ENCODE data around the gene LDB2. TPM values are rescaled to one million over a fixed set of nuclear protein-coding genes. Genes with fewer than 3 reads are reported as not detected.

LDB2 gene
- total RNA-seq, 2 donors from 2014 or later, result 31.0 to 34.1 TPM

DNA sequence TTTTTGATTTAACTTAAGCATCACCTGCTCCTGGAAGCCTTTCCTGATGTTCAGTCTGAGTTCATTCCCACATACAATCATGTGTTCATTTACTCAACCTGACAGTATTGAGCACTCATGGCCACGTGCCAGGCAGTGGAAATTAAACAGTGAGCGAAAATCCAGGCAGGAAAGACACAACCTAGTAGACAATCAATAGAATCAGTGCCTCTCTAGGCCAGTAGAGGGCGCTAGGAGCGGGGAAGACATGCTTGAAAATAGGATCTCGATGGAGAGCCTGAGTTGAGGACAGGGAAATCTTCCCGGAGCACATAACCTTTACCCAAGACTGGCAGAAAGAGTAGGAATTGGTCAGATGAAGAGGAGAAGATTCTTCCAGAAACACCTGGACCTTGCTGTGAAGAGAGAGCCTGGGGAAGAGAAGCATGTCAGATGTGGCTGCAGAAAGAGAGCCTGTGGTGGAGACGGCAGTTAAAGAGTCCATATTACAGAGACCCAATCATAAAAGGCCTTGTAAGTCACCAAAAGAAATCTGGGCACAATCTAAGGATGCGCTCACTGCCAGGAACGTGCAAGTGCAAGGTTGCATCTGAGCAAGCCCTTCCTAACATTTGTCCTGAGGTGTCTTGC lies 103.5 kb downstream of the LDB2 start:
- Histone ChIP-seq H3K9me3 (no peaks in the 10 kb centered on the region), H3K36me3 (no peaks in the 10 kb centered on the region), H3K27me3 (replicated peaks; ENCODE audit: insufficient read depth) (no peaks in the 10 kb centered on the region), H3K4me3 (no peak overlapping the region), H3K4me1 (ENCODE audit: control insufficient read depth in 1 of 2, low read depth in 2 of 2) (no peaks in the 10 kb centered on the region), H3K27ac (no peak overlapping the region)
- TF ChIP-seq, protein P1, sequence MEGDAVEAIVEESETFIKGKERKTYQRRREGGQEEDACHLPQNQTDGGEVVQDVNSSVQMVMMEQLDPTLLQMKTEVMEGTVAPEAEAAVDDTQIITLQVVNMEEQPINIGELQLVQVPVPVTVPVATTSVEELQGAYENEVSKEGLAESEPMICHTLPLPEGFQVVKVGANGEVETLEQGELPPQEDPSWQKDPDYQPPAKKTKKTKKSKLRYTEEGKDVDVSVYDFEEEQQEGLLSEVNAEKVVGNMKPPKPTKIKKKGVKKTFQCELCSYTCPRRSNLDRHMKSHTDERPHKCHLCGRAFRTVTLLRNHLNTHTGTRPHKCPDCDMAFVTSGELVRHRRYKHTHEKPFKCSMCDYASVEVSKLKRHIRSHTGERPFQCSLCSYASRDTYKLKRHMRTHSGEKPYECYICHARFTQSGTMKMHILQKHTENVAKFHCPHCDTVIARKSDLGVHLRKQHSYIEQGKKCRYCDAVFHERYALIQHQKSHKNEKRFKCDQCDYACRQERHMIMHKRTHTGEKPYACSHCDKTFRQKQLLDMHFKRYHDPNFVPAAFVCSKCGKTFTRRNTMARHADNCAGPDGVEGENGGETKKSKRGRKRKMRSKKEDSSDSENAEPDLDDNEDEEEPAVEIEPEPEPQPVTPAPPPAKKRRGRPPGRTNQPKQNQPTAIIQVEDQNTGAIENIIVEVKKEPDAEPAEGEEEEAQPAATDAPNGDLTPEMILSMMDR (IDR thresholded peaks at IDR 0.05), result peak; percentile 49
- ATAC-seq (ENCODE audit: insufficient number of reproducible peaks, low FRiP score, low read depth) (no peak), DNase-seq (ENCODE audit: low spot score) (no peak)

DNA sequence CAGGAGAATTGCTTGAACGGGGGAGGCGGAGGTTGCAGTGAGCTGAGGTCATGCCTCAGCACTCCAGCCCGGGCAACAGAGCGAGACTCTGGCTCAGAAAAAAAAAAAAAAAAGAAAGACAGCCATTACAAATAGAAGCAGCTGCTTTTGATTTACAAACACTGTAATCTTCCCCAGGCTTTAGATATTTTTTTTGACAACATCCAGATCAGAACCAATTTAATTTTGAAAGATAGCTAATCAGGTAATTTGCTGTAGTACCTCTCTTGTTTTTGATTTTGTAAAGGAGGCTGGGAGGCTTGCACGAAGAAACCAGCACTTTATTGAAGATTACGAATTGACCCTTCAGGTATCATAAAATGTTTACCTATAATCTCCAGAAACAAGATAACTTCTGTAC lies 107.0 kb downstream of the LDB2 start:
- no peak for ATAC-seq (ENCODE audit: insufficient number of reproducible peaks, low FRiP score, low read depth)
- TF ChIP-seq, protein P1 (IDR thresholded peaks at IDR 0.05), result no peak
- H3K4me1 ChIP-seq (ENCODE audit: control insufficient read depth in 1 of 2, low read depth in 2 of 2), result no peaks in the 10 kb centered on the region
- DNase-seq (ENCODE audit: low spot score), result no peak
- H3K9me3 ChIP-seq, result no peaks in the 10 kb centered on the region
- no peak overlapping the region for H3K27ac ChIP-seq
- no peaks in the 10 kb centered on the region for H3K27me3 ChIP-seq (replicated peaks; ENCODE audit: insufficient read depth)
- no peaks in the 10 kb centered on the region for H3K36me3 ChIP-seq
- no peak overlapping the region for H3K4me3 ChIP-seq

DNA sequence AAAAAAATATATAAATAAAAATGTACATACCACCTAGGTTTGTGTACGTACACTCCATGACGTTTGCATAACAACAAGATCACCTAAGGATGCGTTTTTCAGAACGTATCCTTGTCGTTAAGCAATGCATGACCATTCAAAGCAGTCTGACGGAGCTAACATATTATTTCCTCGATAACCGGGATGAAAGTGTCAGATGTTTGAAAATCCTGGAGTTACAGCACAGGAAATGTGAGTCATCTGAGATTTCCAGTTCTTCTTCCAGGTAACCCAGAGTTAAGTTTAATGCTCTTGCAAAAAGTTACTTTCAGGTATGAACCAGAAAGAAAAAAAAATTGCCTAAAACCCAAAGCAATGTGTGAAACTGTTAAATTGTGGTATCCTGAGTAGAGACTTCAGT lies 107.9 kb downstream of the LDB2 start:
- DNase-seq (ENCODE audit: low spot score), result no peak
- Histone ChIP-seq H3K4me1 (ENCODE audit: control insufficient read depth in 1 of 2, low read depth in 2 of 2) (no peaks in the 10 kb centered on the region), H3K27ac (no peak overlapping the region), H3K9me3 (no peaks in the 10 kb centered on the region), H3K36me3 (no peaks in the 10 kb centered on the region), H3K4me3 (no peak overlapping the region), H3K27me3 (replicated peaks; ENCODE audit: insufficient read depth) (no peaks in the 10 kb centered on the region)
- no peak for ATAC-seq (ENCODE audit: insufficient number of reproducible peaks, low FRiP score, low read depth)
- TF ChIP-seq, protein P1 (IDR thresholded peaks at IDR 0.05), result no peak

DNA sequence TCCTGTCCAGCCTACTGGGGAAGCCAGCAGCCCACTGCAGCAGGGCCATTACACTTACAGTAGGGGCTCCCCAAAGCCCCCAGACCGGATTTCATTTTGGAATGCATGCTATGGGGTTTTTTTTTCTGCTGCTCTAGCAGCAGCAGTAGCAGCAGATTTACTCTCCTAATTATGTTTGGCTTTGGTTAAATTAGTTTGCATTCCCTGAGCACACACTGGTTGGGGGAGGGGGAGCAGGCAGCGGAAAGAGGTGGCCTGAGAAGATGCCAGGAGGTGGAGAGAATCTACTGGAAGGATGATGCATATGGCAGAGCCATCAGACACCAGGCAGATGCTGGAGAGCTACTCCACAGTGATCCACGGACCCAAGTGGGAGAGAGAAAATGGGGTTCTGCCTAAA lies 109.6 kb downstream of the LDB2 start:
- no peak for DNase-seq (ENCODE audit: low spot score)
- no peak overlapping the region for H3K27ac ChIP-seq
- H3K4me3 ChIP-seq, result no peak overlapping the region
- H3K9me3 ChIP-seq, result no peaks in the 10 kb centered on the region
- H3K36me3 ChIP-seq, result no peaks in the 10 kb centered on the region
- H3K4me1 ChIP-seq (ENCODE audit: control insufficient read depth in 1 of 2, low read depth in 2 of 2), result no peaks in the 10 kb centered on the region
- no peaks in the 10 kb centered on the region for H3K27me3 ChIP-seq (replicated peaks; ENCODE audit: insufficient read depth)
- no peak for ATAC-seq (ENCODE audit: insufficient number of reproducible peaks, low FRiP score, low read depth)
- TF ChIP-seq, protein P1 (IDR thresholded peaks at IDR 0.05), result no peak

DNA sequence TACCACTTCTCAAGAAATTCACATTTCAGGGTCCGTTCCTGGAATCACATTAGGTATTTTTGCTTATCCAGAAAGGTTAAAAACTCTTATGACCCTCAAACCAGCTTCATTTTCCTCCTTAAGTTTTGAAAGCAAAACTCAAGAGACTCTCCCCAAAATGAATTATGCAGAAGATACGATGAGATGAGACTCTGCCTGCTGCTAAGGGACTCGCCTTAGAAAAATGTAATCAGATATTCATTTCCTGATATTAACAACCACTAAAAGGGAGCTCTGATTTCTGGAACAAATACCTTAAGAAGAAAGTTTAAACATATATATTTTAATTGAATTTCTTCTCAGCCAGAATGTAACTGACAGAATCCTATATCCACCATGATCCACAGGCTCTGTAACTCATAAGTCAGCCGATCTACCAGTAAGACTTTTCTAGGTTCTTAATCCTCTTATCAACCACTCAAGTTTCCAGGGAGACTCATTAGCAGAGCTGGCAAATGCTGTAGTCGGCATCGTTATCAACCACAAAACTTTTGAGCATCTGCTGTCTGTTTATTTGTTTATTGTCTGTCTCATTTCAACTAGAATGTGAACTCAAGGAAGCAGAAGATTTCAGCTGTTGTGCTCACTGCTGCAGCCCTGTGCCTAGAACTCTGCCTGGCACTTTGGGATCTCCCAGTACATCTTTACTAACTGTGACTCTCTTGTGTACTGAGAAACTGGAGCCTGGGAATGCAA lies 112.5 kb downstream of the LDB2 start:
- Histone ChIP-seq H3K27ac (no peak overlapping the region), H3K9me3 (no peaks in the 10 kb centered on the region), H3K4me1 (ENCODE audit: control insufficient read depth in 1 of 2, low read depth in 2 of 2) (no peaks in the 10 kb centered on the region), H3K36me3 (no peaks in the 10 kb centered on the region), H3K4me3 (no peak overlapping the region), H3K27me3 (replicated peaks; ENCODE audit: insufficient read depth) (no peaks in the 10 kb centered on the region)
- ATAC-seq (ENCODE audit: insufficient number of reproducible peaks, low FRiP score, low read depth) (no peak), DNase-seq (ENCODE audit: low spot score) (no peak)
- TF ChIP-seq, protein P1 (IDR thresholded peaks at IDR 0.05), result no peak
